HPDE6-E6E7 (cell line): ENCODE data around the gene TP53RK.

Experiments used
- DNase-seq: peaks from one replicate; pipeline ENCODE4 v3.0.0; 2011; ENCODE audit warnings: missing footprints; ENCODE audit errors: extremely low spot score

Gene TP53RK

DNA sequence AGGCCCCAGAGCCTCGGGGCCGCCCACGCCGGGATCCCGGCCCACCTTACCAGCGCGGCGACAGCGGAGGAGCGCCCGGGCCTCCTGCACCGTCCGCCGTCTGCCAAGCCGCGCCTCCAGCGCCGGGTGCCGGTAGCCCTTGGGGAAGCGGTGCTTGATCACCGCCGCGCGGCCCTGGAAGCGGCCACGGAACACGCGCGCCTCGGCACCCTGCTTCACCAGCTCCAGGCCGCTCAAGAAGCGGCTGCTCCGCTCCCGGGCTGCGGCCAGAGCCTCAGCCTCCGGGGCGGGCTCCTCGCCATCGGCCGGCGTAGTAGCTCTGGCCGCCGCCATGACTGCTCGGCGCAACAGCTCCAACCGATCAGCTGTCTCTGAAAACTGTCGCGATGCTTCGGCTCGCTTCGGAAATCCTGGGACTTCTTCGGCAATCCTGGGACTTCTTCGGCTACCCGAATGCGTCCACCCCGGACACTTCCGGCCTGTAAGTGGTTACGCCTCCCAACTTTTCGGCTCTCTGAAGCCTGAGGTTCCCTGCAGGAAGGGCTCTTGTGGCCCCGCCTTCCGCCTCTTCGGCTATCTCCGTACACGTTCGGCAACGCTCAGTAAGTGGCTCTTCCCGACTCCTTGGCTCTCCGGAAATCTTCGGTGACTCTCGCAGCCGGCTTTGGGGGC is at the start of gene TP53RK:
TSS of gene TP53RK (minus strand) at position 363 of the 672 bp plus-strand sequence. CDS start at position 333, 30 bp downstream.
- peak; percentile 100 for DNase-seq

- DNase-seq = no peak
These were observed 46.2 kb upstream of the TP53RK start for GRCh38 chr20:46735436-46735835.

DNA sequence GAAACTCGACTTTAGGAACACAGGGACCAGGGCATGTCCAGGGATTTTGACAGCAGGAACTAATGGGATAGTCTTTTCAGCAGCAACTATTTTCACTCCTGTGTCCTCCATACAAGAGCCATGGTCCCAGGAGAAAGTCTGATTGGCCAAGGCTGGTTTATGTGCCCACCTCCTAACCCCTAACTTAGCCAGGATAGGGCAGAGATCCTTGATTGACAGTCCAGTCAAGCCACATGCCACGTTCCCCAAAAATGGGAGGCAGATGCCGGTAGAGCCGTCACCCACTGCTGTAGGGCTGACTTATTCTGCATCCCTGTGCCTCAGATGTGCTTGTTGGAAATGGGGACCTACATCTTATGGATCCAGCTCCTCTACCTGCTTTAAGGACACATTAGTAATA is 42.5 kb upstream of the TP53RK start:
- DNase-seq = no peak

DNA sequence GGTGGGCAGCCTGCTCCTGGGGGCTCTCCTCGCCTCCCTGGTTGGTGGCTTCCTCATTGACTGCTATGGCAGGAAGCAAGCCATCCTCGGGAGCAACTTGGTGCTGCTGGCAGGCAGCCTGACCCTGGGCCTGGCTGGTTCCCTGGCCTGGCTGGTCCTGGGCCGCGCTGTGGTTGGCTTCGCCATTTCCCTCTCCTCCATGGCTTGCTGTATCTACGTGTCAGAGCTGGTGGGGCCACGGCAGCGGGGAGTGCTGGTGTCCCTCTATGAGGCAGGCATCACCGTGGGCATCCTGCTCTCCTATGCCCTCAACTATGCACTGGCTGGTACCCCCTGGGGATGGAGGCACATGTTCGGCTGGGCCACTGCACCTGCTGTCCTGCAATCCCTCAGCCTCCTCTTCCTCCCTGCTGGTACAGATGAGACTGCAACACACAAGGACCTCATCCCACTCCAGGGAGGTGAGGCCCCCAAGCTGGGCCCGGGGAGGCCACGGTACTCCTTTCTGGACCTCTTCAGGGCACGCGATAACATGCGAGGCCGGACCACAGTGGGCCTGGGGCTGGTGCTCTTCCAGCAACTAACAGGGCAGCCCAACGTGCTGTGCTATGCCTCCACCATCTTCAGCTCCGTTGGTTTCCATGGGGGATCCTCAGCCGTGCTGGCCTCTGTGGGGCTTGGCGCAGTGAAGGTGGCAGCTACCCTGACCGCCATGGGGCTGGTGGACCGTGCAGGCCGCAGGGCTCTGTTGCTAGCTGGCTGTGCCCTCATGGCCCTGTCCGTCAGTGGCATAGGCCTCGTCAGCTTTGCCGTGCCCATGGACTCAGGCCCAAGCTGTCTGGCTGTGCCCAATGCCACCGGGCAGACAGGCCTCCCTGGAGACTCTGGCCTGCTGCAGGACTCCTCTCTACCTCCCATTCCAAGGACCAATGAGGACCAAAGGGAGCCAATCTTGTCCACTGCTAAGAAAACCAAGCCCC is 36.2 kb upstream of the TP53RK start:
- DNase-seq = no peak

- DNase-seq = no peak
These were observed 35.2 kb upstream of the TP53RK start for GRCh38 chr20:46724343-46724959.

DNA sequence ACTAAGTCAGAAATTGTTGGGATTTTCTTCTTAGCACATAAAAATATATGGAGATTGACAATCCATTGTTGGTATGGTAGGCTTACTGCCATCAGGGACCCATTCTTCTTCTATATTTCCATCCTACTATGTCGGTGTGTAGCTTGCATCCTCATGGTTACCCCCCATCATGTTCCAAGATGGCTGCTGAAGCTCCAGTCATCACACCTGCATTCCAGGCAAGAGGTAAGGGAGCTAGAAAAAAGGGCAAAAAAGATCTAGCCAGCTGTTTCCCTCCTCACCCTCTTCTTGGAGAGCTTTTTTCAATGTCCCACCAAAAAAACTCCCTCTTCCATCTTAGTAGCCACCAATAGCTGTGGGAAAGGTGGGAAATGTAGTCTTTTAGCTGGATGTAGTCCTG is 33.8 kb upstream of the TP53RK start:
- DNase-seq = no peak

DNA sequence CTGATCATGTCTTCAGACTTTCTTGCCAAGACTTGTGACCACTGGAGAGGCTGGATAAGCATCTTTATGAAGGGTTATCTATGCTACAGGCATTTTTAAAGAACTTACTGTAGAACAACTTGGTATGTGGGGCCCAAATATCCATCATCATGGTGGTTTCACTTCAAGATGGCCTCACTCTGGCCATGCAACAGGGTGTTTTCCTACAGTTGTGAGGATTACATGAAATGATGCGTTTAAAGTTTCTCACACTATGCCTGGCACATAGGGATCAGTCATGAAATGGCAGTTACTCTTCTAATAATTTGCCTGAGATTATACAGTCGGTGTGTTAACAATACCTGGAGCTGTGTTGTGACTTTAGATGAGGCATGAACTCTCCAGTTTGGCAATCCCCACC is 33.2 kb upstream of the TP53RK start:
- DNase-seq = no peak

- no peak for DNase-seq
These were observed 32.2 kb upstream of the TP53RK start for GRCh38 chr20:46721476-46721875.

DNA sequence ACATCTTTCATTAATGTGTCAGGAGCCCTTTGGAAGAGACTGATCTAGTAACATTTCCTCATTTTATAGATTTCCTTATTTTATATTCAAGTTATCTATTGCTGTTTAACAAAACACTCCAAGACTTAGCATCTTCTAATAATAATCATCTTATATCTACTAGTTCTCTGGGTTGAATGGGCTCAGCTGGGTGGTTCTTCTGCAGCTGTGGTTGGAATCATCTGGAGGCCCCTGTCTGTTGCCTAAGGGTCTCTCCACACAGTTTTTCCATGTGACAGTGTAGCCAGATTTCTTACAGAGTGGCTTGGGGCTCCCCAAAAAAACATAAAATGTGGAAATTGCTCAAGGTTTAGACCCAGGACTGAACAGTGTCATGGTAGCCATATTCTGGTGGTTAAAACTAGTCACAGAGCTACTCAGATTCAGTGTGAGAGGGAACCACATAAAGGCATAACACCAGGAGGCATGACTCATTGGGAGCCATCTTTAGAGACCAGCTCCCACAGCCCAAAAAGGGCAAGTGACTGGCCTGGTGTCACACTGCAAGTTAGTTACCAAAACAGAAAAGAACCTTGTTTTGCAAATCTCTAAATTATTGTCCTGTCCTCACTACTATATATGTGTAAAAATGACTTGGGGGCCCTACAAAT is 31.7 kb upstream of the TP53RK start:
- no peak for DNase-seq

DNA sequence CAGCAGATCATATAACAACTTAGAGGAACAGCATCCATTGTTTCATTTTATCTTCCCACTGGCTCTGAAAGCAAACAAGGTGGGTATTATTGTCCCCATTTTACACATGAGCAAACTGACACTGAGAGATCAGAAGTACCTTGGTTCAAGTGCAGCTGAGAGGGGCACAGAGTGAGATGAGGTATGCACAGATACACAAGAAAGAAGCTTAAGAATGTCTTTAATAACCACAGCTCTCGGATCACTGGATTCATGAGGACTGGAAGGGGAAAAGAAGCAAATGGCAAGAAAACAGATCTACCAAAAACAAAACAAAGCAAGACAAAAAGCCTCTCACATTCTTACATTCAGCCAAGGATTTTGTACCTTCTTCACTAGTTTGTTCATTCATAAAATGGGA is 30.8 kb upstream of the TP53RK start:
- no peak for DNase-seq

GRCh38 chr20:46717818-46718541 is 28.7 kb upstream of the TP53RK start:
- no peak for DNase-seq

DNA sequence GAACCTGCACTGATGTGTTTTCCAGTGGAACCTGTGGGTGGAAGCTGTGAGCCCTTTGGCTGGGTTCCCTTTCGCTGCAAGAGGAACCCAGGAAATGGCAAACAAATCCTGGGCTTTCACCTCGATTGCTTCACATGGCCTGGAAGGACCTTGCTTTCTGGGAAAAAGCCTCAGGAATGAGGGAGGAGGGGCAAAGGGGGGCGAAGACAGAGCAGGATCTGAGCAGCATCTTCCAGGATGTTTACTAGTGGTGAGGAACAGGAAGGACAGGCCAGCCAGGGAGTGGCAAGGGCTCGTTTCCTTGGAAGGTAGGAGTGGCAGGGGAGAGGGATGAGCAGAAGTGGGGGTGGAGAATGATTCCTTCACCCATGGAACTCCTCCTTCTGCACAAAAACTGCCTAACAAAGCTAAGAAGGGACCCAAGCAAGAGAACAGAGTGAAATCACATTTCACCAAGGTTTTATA is 26.1 kb upstream of the TP53RK start:
- no peak for DNase-seq

- no peak for DNase-seq
These were observed 25.0 kb upstream of the TP53RK start for GRCh38 chr20:46713957-46714834.

DNA sequence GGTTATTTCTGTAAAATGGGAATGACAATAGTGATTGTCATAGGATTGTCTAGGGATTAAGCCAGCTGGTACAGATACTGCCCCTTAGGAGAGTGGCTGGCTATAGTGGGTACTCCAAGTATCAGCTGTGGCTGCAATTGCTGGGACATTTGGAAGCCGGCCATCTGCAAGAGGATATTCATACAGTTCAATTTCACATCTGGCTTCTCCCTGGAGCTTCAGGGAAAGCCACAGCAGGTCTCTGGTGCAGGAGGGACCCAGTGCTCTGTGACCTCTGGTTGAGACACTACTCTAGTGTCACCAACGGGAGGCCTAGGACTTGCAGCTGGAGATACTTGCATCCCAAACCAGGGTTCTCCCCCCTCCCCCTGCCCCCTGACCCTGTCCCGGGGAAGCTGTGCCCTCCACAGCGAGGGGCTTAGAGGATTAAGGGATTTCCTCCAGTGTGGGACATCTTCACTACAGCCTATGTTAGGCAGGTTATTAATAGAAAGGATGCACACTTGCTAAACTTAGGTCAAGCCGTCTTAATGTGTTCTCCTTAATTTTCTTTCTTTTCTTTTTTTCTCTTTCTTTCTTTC is 22.9 kb upstream of the TP53RK start:
- no peak for DNase-seq

- no peak for DNase-seq
These were observed 21.1 kb upstream of the TP53RK start for GRCh38 chr20:46710153-46710913.

- DNase-seq = no peak
These were observed 20.4 kb upstream of the TP53RK start, which contains the start of gene SLC2A10 for GRCh38 chr20:46709459-46710152. Gene SLC2A10 (plus strand): TSS chr20:46709649. CDS start chr20:46709737, 88 bp downstream.

GRCh38 chr20:46709055-46709458 is 19.8 kb upstream of the TP53RK start:
- DNase-seq = no peak

DNA sequence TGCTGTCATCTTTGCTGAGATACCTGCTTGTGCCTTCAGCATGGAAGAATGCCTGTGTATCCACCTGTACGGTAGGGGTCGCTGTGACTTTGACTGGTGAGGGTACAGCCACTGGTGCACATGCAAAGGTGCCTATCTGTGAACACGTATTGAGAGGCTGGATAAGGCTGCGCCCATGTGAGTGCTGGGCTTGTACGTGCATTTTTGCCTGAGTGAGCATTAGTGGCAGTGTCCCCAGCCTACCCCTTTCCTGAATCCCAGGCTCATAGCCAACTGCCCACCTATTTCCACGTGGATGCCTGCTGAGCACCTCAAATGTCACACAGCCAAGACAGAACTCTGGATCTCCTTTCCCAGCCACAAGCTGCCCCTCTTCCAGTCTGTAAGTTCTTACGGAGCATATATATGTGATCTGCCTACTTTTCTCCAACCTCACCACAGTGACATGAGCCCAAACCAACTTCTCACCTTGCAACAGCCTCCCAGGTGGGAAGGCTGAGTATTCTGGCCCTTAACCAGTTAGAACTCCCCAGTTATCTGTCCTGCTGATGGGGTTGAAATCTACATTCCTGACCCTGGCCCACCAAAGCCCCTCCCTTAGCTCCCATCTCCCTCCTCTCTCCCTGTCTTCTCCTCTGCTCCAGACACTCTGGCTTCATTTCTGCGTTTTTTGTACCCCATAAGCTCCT is 19.1 kb upstream of the TP53RK start:
- DNase-seq = no peak
